ENCODE results near the gene PMM2. TPM values are rescaled to one million over a fixed set of nuclear protein-coding genes. Genes with fewer than 3 reads are reported as not detected.

The PMM2 gene
- total and polyA plus RNA-seq, 2 donors (not counting 3 experiments of a cell fraction or from before 2014, with no cell fraction given): 29.0 to 61.3 TPM

GRCh38 chr16:8756755-8757154 is 40.9 kb upstream of the PMM2 start:
- no peak for FAIRE-seq
- dilution Hi-C loops (cut with MboI; ENCODE audit: extremely low pct_ligation_motif_present, low sequenced_read_pairs): no loop called here
- ChIA-PET POLR2A (no interaction called here), CTCF (no interaction called here)
- Histone ChIP-seq H3K27ac (ENCODE audit: insufficient read depth, low read depth, low read length) (no peak overlapping the region), H3K9me1 (replicated peaks; ENCODE audit: control insufficient read depth, extremely low read depth, insufficient read depth, low read length) (no peaks in the 10 kb centered on the region), H3K4me1 (ENCODE audit: control insufficient read depth, extremely low read depth, insufficient read depth, low read length) (no peaks in the 10 kb centered on the region), H3K36me3 (ENCODE audit: control insufficient read depth in 2 of 2, extremely low read depth in 1 of 2, insufficient read depth in 2 of 2, low read length in 2 of 2) (no peaks in the 10 kb centered on the region), H3K79me2 (ENCODE audit: control insufficient read depth, insufficient read depth, low read length) (no peaks in the 10 kb centered on the region), H3K27me3 (ENCODE audit: control insufficient read depth in 2 of 2, insufficient read depth in 2 of 2, low read length in 2 of 2) (no peaks in the 10 kb centered on the region), H3K4me3 (replicated peaks in 1 of 3; ENCODE audit: insufficient read depth in 1 of 3, low read depth in 1 of 3, low read length in 3 of 3) (no peak overlapping the region), H2AFZ (ENCODE audit: low read depth, low read length) (no peak overlapping the region), H3K4me2 (ENCODE audit: insufficient read depth, low read length) (no peak overlapping the region), H4K20me1 (replicated peaks; ENCODE audit: control insufficient read depth, extremely low read depth, insufficient read depth, low read length) (no peaks in the 10 kb centered on the region), H3K9me3 (replicated peaks; ENCODE audit: control insufficient read depth, insufficient read depth, low read length) (no peaks in the 10 kb centered on the region), H3K9ac (replicated peaks; ENCODE audit: extremely low read depth, insufficient read depth, low read length) (no peak overlapping the region)
- no TSS peak for BruUV-seq (replicated peaks)
- no peak for DNase-seq (ENCODE audit: low read depth, low spot score)
- TF ChIP-seq JUN (IDR thresholded peaks at IDR 0.05; ENCODE audit: borderline replicate concordance, insufficient read depth, insufficient read length, low read depth) (no peak), MAX (IDR thresholded peaks at IDR 0.05; ENCODE audit: insufficient read depth, insufficient read length) (no peak), FOS (IDR thresholded peaks at IDR 0.05; ENCODE audit: borderline replicate concordance, insufficient read depth, low read length) (no peak), GATA2 (IDR thresholded peaks at IDR 0.05; ENCODE audit: insufficient read depth, insufficient read length, low read depth, low read length) (no peak), POLR2A (IDR thresholded peaks at IDR 0.05; ENCODE audit: low read depth, low read length) (no peak), CTCF (IDR thresholded peaks at IDR 0.05; ENCODE audit: extremely low read depth in 1 of 2, insufficient read depth in 1 of 2, low read depth in 1 of 2, low read length in 2 of 2) (no peak), POLR2AphosphoS5 (IDR thresholded peaks at IDR 0.05; ENCODE audit: insufficient read depth, low read depth, low read length) (no peak)
- intact Hi-C loops (cut with micrococcal nuclease): no loop called here
